GM19035 (cell line): ENCODE results near the gene EML3.
"Not testable (repeated sequence)": the region's sequence is repeated elsewhere in the genome, so short reads cannot be mapped to it uniquely, and the experiment has no call there.

ENCODE experiments used
- ATAC-seq: cut with Tn5 transposase; IDR thresholded peaks from one replicate; pipeline ENCODE4 v1.9.1; 2021; ENCODE audit not compliant: unreplicated experiment

EML3 gene

GRCh38 chr11:62601122-62601371, 11.5 kb downstream of the EML3 start:
- ATAC-seq = no peak

GRCh38 chr11:62600367-62601121, 12.0 kb downstream of the EML3 start:
- ATAC-seq = no peak

- ATAC-seq = no peak
Observed at GRCh38 chr11:62599901-62600300, 12.7 kb downstream of the EML3 start.

GRCh38 chr11:62599069-62599696, 13.4 kb downstream of the EML3 start:
- ATAC-seq = peak; percentile 54

- ATAC-seq = no peak
Observed at GRCh38 chr11:62595124-62595523, 17.5 kb downstream of the EML3 start.

- no peak for ATAC-seq
Observed at GRCh38 chr11:62593434-62594044, 19.0 kb downstream of the EML3 start.

GRCh38 chr11:62592989-62593421, 19.6 kb downstream of the EML3 start:
- ATAC-seq = no peak

GRCh38 chr11:62592146-62592815, 20.3 kb downstream of the EML3 start:
- ATAC-seq = peak; percentile 0

- ATAC-seq = peak; percentile 91
Observed at GRCh38 chr11:62591448-62592145, 21.0 kb downstream of the EML3 start, which contains the start of gene TUT1. TUT1 (minus strand) TSS chr11:62591523; CDS start chr11:62591485, 38 bp downstream.

- no peak for ATAC-seq
Observed at GRCh38 chr11:62588966-62589637, 23.5 kb downstream of the EML3 start.

GRCh38 chr11:62585356-62585755, 27.2 kb downstream of the EML3 start:
- not testable (repeated sequence) for ATAC-seq

GRCh38 chr11:62581735-62582134, 30.8 kb downstream of the EML3 start:
- ATAC-seq = not testable (repeated sequence)

- ATAC-seq = no peak
Observed at GRCh38 chr11:62580959-62581715, 31.4 kb downstream of the EML3 start.

GRCh38 chr11:62579252-62579651, 33.3 kb downstream of the EML3 start:
- no peak for ATAC-seq

- no peak for ATAC-seq
Observed at GRCh38 chr11:62578541-62578940, 34.0 kb downstream of the EML3 start.

GRCh38 chr11:62577046-62577714, 35.4 kb downstream of the EML3 start:
- ATAC-seq = no peak

- no peak for ATAC-seq
Observed at GRCh38 chr11:62575837-62576236, 36.7 kb downstream of the EML3 start.

GRCh38 chr11:62575156-62575555, 37.4 kb downstream of the EML3 start:
- ATAC-seq = no peak

- peak; percentile 16 for ATAC-seq
Observed at GRCh38 chr11:62574363-62575071, 38.1 kb downstream of the EML3 start.
